Umbilical cord (tissue), 2 donors: ENCODE results near the gene NDRG2. TPM values are rescaled to one million over a fixed set of nuclear protein-coding genes. Genes with fewer than 3 reads are reported as not detected.
A peak's percentile ranks its signal among the peaks of the same experiment; 100 is the strongest.
"Not testable (repeated sequence)": the region's sequence is repeated elsewhere in the genome, so short reads cannot be mapped to it uniquely, and the experiment has no call there.

ENCODE experiments used
- DNase-seq: peaks from one replicate; pipeline ENCODE4 v3.0.0-alpha.2; 2015; ENCODE audit warnings: low spot score
- total RNA-seq: library from RNA; depleted of rRNA; stranded (reverse); fragments of >200 nt; gene quantifications from one replicate; pipeline ENCODE4 v1.2.3, GENCODE V29; 2014; ENCODE audit warnings: low replicate concordance; ENCODE audit not compliant: insufficient read depth

The NDRG2 gene
- total RNA-seq, 1 donor from 2014 or later = 40.2 TPM

GRCh38 chr14:21014761-21015190 lies 10.1 kb downstream of the NDRG2 start:
- peak; percentile 89 for DNase-seq

- no peak for DNase-seq
These were observed 13.7 kb downstream of the NDRG2 start for GRCh38 chr14:21011136-21011535.

- DNase-seq = peak; percentile 91
These were observed 15.1 kb downstream of the NDRG2 start for GRCh38 chr14:21009721-21010120.

- peak; percentile 50 for DNase-seq
These were observed 21.0 kb downstream of the NDRG2 start for GRCh38 chr14:21003788-21004346.

GRCh38 chr14:21001218-21001617 lies 23.6 kb downstream of the NDRG2 start:
- DNase-seq = no peak

- no peak for DNase-seq
These were observed 25.3 kb downstream of the NDRG2 start for GRCh38 chr14:20999591-20999990.

- DNase-seq = peak; percentile 95
These were observed 26.0 kb downstream of the NDRG2 start, which contains the start of gene SLC39A2 for GRCh38 chr14:20998674-20999366. Gene SLC39A2, plus strand, starts transcription at chr14:20999293. Its CDS starts 154 bp downstream, at chr14:20999447.

GRCh38 chr14:20998139-20998538 lies 26.7 kb downstream of the NDRG2 start:
- peak; percentile 44 for DNase-seq

GRCh38 chr14:20997564-20997963 lies 27.3 kb downstream of the NDRG2 start:
- peak; percentile 38 for DNase-seq

- DNase-seq = no peak
These were observed 27.7 kb downstream of the NDRG2 start for GRCh38 chr14:20997115-20997514.

- no peak for DNase-seq
These were observed 28.3 kb downstream of the NDRG2 start for GRCh38 chr14:20996521-20996920.

GRCh38 chr14:20989787-20990600 lies 34.9 kb downstream of the NDRG2 start, which contains the start of gene METTL17:
Gene METTL17, plus strand, starts transcription at chr14:20989980. Its CDS starts 23 bp downstream, at chr14:20990003.
- peak; percentile 99 for DNase-seq

- DNase-seq = no peak
These were observed 35.4 kb downstream of the NDRG2 start for GRCh38 chr14:20989471-20989786.

- no peak for DNase-seq
These were observed 36.0 kb downstream of the NDRG2 start for GRCh38 chr14:20988717-20989470.

- peak; percentile 61 for DNase-seq
These were observed 38.0 kb downstream of the NDRG2 start for GRCh38 chr14:20986811-20987210.

- not testable (repeated sequence) for DNase-seq
These were observed 39.2 kb downstream of the NDRG2 start for GRCh38 chr14:20985650-20986049.

GRCh38 chr14:20982646-20983369 lies 42.1 kb downstream of the NDRG2 start:
- no peak for DNase-seq

GRCh38 chr14:20980906-20981305 lies 44.0 kb downstream of the NDRG2 start:
- no peak for DNase-seq

- no peak for DNase-seq
These were observed 46.2 kb downstream of the NDRG2 start for GRCh38 chr14:20978687-20979086.

GRCh38 chr14:20976291-20976690 lies 48.6 kb downstream of the NDRG2 start:
- no peak for DNase-seq

GRCh38 chr14:20973501-20973900 lies 51.4 kb downstream of the NDRG2 start:
- DNase-seq = no peak
